Parathyroid adenoma (tissue), 2 donors: ENCODE measurements around the gene CLPX.

Source experiments
- H2AFZ ChIP-seq: fragments of 300-600 bp; sonication (generic); one replicate; pipeline ENCODE4 v1.7.0; 2017; ENCODE audit warnings: antibody characterized with exemption, mild to moderate bottlenecking
- H3K27ac ChIP-seq: fragments of 300-600 bp; sonication (generic); one replicate; pipeline ENCODE4 v1.7.0; 2017
- H3K27me3 ChIP-seq: fragments of 300-600 bp; sonication (generic); one replicate; pipeline ENCODE4 v1.7.0; 2017; ENCODE audit warnings: low read length; ENCODE audit not compliant: control insufficient read depth, insufficient read depth
- H3K36me3 ChIP-seq: fragments of 300-600 bp; sonication (generic); one replicate; pipeline ENCODE4 v1.7.0; 2017; ENCODE audit warnings: low read length; ENCODE audit not compliant: control insufficient read depth, insufficient read depth
- H3K4me1 ChIP-seq: fragments of 300-600 bp; sonication (generic); one replicate; pipeline ENCODE4 v1.7.0; 2017; ENCODE audit warnings: control low read depth
- H3K4me2 ChIP-seq: fragments of 300-600 bp; sonication (generic); one replicate; pipeline ENCODE4 v1.7.0; 2017; ENCODE audit warnings: low read length
- H3K4me3 ChIP-seq: fragments of 300-600 bp; sonication (generic); one replicate; pipeline ENCODE4 v1.7.0; 2017; ENCODE audit warnings: low read depth, low read length
- H3K79me2 ChIP-seq: fragments of 300-600 bp; sonication (generic); one replicate; pipeline ENCODE4 v1.7.0; 2017; ENCODE audit warnings: control low read depth
- H3K9ac ChIP-seq: fragments of 300-600 bp; sonication (generic); one replicate; pipeline ENCODE4 v1.7.0; 2017; ENCODE audit warnings: mild to moderate bottlenecking
- H3K9me3 ChIP-seq: fragments of 300-600 bp; sonication (generic); one replicate; pipeline ENCODE4 v1.7.0; 2017; ENCODE audit warnings: low read length; ENCODE audit not compliant: control insufficient read depth
- CTCF ChIP-seq: fragments of 300-600 bp; sonication (generic); IDR thresholded peaks from one replicate; pipeline ENCODE4 v1.7.0; 2017; ENCODE audit warnings: antibody characterized with exemption, mild to moderate bottlenecking
- donor health status: primary hyperparathyroidism.

The CLPX gene

GRCh38 chr15:65099336-65099735, 85.8 kb downstream of the CLPX start:
- no peak for TF ChIP-seq CTCF
- H3K27ac ChIP-seq, result no peak overlapping the region
- no peak overlapping the region for H3K9ac ChIP-seq
- no peak overlapping the region for H3K4me2 ChIP-seq
- no peaks in the 10 kb centered on the region for H3K79me2 ChIP-seq
- no peaks in the 10 kb centered on the region for H3K27me3 ChIP-seq
- H3K9me3 ChIP-seq, result no peaks in the 10 kb centered on the region
- H3K4me3 ChIP-seq, result no peak overlapping the region
- H3K36me3 ChIP-seq, result no peaks in the 10 kb centered on the region
- no peak overlapping the region for H2AFZ ChIP-seq
- H3K4me1 ChIP-seq, result no peaks in the 10 kb centered on the region
